Ascending aorta (tissue), 2 donors: ENCODE data around the gene DCAF8. TPM values are rescaled to one million over a fixed set of nuclear protein-coding genes. Genes with fewer than 3 reads are reported as not detected.

Experiments used
- DNase-seq, 2 donors: peaks; one replicate each; pipeline ENCODE4 v3.0.0-alpha.2; 2019; ENCODE audit warnings: low spot score in 2 of 2
- H3K27ac ChIP-seq, 2 donors: fragments of 200-600 bp; sonication (generic); one replicate each; pipeline ENCODE4 v1.5.1; 2016 to 2017; ENCODE audit warnings: mild to moderate bottlenecking in 1 of 2
- H3K27me3 ChIP-seq: fragments of 200-600 bp; sonication (generic); one replicate; pipeline ENCODE4 v1.5.1; 2017
- H3K36me3 ChIP-seq, 2 donors: fragments of 200-600 bp; sonication (generic); one replicate each; pipeline ENCODE4 v1.5.1; 2016
- H3K4me1 ChIP-seq, 2 donors: fragments of 200-600 bp; sonication (generic); one replicate each; pipeline ENCODE4 v1.5.1; 2016 to 2017; ENCODE audit warnings: mild to moderate bottlenecking in 1 of 2
- H3K4me3 ChIP-seq, 2 donors: fragments of 200-600 bp; sonication (generic); one replicate each; pipeline ENCODE4 v1.5.1; 2016 to 2017; ENCODE audit warnings: mild to moderate bottlenecking in 1 of 2
- H3K9me3 ChIP-seq, 2 donors: fragments of 200-600 bp; sonication (generic); one replicate each; pipeline ENCODE4 v1.5.1; 2016
- CTCF ChIP-seq, 3 experiments: fragments of 200-600 bp in 2 of 3; fragments of 450-650 bp in 1 of 3; sonication (generic) in 2 of 3; IDR thresholded peaks; one replicate each; pipeline ENCODE4 v1.5.1; 2016 to 2019; ENCODE audit warnings: antibody characterized with exemption in 3 of 3, mild to moderate bottlenecking in 1 of 3, moderate library complexity in 1 of 3
- intact Hi-C: fragments of 100-400 bp; cut with DNase I; formaldehyde crosslinking; loops from one replicate; pipeline ENCODE4 v1.15.1; 2023
- total RNA-seq: library from RNA; depleted of rRNA; stranded (reverse); fragments of >200 nt; gene quantifications from one replicate; pipeline ENCODE4 v1.1.0, GENCODE V29; 2016

The DCAF8 gene
- total RNA-seq, 1 donor from 2014 or later = 68.9 TPM

GRCh38 chr1:160192234-160192633, 70.1 kb downstream of the DCAF8 start:
- H3K27me3 ChIP-seq = no peaks in the 10 kb centered on the region
- no peaks in the 10 kb centered on the region for H3K9me3 ChIP-seq
- intact Hi-C loops = no loop called here
- DNase-seq = no peak
- no peak overlapping the region for H3K4me3 ChIP-seq
- TF ChIP-seq CTCF (IDR thresholded peaks at IDR 0.05) = no peak
- H3K36me3 ChIP-seq = no peaks in the 10 kb centered on the region
- H3K4me1 ChIP-seq = peaks cover 9 to 20% of the 10 kb centered on the region in 2 donors
- no peak overlapping the region for H3K27ac ChIP-seq

GRCh38 chr1:160191756-160192155, 70.6 kb downstream of the DCAF8 start:
- Histone ChIP-seq H3K27me3 (no peaks in the 10 kb centered on the region), H3K4me3 (no peak overlapping the region), H3K9me3 (no peaks in the 10 kb centered on the region), H3K36me3 (no peaks in the 10 kb centered on the region), H3K4me1 (peaks cover 9 to 20% of the 10 kb centered on the region in 2 donors), H3K27ac (no peak overlapping the region)
- DNase-seq = no peak
- intact Hi-C loops = no loop called here
- TF ChIP-seq CTCF (IDR thresholded peaks at IDR 0.05) = no peak

GRCh38 chr1:160189649-160190625, 72.4 kb downstream of the DCAF8 start, which contains the start of gene CASQ1:
CASQ1 (plus strand) TSS chr1:160190575; CDS start chr1:160190752, 177 bp downstream.
- Histone ChIP-seq H3K27me3 (no peaks in the 10 kb centered on the region), H3K36me3 (no peaks in the 10 kb centered on the region), H3K9me3 (no peaks in the 10 kb centered on the region), H3K4me1 (peaks cover 9 to 20% of the 10 kb centered on the region in 2 donors), H3K4me3 (peak within 1 kb of the TSS in 1 of 2 donors; percentile 5), H3K27ac (peak within 1 kb of the TSS in 1 of 2 donors; percentile 25)
- intact Hi-C loops = loop anchor here (5.0 kb wide), 1 partner anchor 38 kb away; the partner anchor contains the start of gene ATP1A4
- peak in 1 of 2 donors; percentile 86 for DNase-seq
- TF ChIP-seq CTCF (IDR thresholded peaks at IDR 0.05) = no peak

GRCh38 chr1:160188341-160188740, 74.0 kb downstream of the DCAF8 start:
- intact Hi-C loops = loop anchor here (5.0 kb wide), 1 partner anchor 36 kb away; the partner anchor contains the start of gene ATP1A4
- Histone ChIP-seq H3K9me3 (no peaks in the 10 kb centered on the region), H3K4me1 (peaks cover 7 to 17% of the 10 kb centered on the region in 2 donors), H3K4me3 (no peak overlapping the region), H3K27ac (no peak overlapping the region), H3K27me3 (no peaks in the 10 kb centered on the region), H3K36me3 (no peaks in the 10 kb centered on the region)
- no peak for DNase-seq
- TF ChIP-seq CTCF (IDR thresholded peaks at IDR 0.05) = no peak

- no peaks in the 10 kb centered on the region for H3K27me3 ChIP-seq
- no peak overlapping the region for H3K4me3 ChIP-seq
- H3K4me1 ChIP-seq = peaks cover 6 to 13% of the 10 kb centered on the region in 2 donors
- no peak overlapping the region for H3K27ac ChIP-seq
- no peak for DNase-seq
- intact Hi-C loops = loop anchor here (5.0 kb wide), 1 partner anchor 35 kb away; the partner anchor contains the start of gene ATP1A4
- H3K36me3 ChIP-seq = no peaks in the 10 kb centered on the region
- H3K9me3 ChIP-seq = no peaks in the 10 kb centered on the region
- TF ChIP-seq CTCF (IDR thresholded peaks at IDR 0.05) = no peak
These were observed 74.9 kb downstream of the DCAF8 start for GRCh38 chr1:160187407-160187806.
